Omental fat pad (tissue), 4 donors: Measurements from ENCODE around the gene SUV39H1. TPM values are rescaled to one million over a fixed set of nuclear protein-coding genes. Genes with fewer than 3 reads are reported as not detected.
A peak's percentile ranks its signal among the peaks of the same experiment; 100 is the strongest.

ENCODE experiments used
- ATAC-seq: fragments of 150-250 bp; one replicate; pipeline ENCODE4 v1.9.1; 2016; ENCODE audit warnings: mild to moderate bottlenecking, moderate library complexity; ENCODE audit not compliant: low FRiP score
- DNase-seq: peaks from one replicate; pipeline ENCODE4 v3.0.0-alpha.2; 2019; ENCODE audit warnings: low spot score
- total RNA-seq, 4 donors: library from RNA; depleted of rRNA; stranded (reverse); fragments of >200 nt; gene quantifications; one replicate each; pipeline ENCODE4 v1.1.0, GENCODE V29; 2016
- TF ChIP-seq, protein P1 (sequence below), 3 donors: fragments of 450-650 bp; IDR thresholded peaks; one replicate each; pipeline ENCODE4 v1.5.1; 2016 to 2017; ENCODE audit warnings: antibody characterized with exemption in 3 of 3, mild to moderate bottlenecking in 3 of 3, moderate library complexity in 2 of 3

Gene SUV39H1
- total RNA-seq, 4 donors from 2014 or later = 4.2 to 8.1 (median 5.5) TPM

DNA sequence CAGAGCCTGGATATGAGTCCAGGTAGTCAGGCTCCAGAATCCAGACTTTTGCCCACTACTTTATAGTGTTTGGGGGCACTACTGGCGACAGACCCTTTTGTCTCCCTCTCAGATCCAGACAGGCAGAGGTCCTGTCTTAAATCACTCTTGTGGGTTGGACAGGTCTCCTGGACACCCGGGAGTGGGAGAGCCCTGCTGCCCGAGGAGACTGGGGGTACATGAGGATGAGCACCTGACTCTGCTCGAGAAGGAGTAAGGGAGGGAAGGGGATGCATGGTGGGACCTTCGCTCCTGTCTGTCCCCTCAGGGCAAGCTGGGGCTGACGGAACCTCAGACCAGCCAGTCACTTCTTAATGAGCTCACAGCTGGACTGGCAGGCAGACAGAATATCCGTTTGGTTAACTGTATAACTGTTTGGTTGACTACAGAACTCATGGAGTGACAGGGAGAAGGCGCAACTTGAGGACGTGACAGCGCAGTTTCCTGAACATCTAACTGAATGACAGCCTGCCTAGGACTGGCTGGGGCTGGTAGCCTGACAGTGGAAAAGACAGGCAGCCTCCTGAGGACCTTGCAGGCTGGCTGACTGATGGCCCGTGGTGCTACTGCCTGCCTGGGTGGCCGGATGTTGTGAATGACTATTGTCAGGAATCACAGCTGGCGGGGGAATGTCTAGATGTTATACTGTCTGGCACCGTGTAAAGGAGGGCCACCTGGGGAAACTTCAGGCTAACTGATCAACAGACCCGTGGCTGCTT is 1.6 kb upstream of the SUV39H1 start:
- ATAC-seq (no peak), DNase-seq (no peak)
- TF ChIP-seq, protein P1, sequence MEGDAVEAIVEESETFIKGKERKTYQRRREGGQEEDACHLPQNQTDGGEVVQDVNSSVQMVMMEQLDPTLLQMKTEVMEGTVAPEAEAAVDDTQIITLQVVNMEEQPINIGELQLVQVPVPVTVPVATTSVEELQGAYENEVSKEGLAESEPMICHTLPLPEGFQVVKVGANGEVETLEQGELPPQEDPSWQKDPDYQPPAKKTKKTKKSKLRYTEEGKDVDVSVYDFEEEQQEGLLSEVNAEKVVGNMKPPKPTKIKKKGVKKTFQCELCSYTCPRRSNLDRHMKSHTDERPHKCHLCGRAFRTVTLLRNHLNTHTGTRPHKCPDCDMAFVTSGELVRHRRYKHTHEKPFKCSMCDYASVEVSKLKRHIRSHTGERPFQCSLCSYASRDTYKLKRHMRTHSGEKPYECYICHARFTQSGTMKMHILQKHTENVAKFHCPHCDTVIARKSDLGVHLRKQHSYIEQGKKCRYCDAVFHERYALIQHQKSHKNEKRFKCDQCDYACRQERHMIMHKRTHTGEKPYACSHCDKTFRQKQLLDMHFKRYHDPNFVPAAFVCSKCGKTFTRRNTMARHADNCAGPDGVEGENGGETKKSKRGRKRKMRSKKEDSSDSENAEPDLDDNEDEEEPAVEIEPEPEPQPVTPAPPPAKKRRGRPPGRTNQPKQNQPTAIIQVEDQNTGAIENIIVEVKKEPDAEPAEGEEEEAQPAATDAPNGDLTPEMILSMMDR (IDR thresholded peaks at IDR 0.05) = no peak

DNA sequence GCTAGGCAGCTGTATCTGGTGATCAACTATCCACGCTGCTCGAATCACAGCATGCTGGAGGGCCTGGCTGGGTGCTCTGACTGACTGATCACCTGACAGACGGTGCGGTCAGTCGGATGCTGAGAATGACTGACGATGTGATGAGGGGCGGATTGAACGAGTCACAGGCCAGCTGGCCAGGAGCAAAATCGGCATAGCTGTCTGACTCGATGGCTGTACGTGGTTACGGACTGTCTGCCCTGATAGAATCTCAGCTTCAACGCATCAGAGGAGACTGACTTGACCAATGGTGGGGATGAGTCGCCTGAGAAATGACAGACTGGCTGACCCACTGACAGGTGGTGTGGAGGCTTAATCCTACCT is 1.0 kb upstream of the SUV39H1 start:
- TF ChIP-seq, protein P1 (IDR thresholded peaks at IDR 0.05) = no peak
- no peak for ATAC-seq
- DNase-seq = no peak

DNA sequence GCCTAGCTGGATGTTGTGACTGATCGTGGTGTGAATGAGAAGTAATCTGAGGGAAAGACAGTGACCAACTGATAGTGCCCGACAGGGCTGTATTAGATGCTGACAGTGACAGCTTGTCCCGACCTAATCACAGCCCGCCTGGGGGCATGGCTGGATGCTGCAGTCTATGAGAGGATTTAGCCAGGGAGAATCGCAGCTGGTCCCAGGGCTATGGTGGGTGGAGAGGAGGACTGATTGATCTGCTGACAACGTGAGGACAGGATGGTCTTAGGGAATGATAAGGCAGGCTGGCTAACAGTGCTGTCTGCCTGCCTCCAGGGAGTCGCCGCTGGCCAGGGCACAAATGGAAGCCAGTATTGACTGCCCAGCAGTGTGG is 621 bp upstream of the SUV39H1 start:
- TF ChIP-seq, protein P1 (IDR thresholded peaks at IDR 0.05) = no peak
- ATAC-seq = peak; percentile 17
- no peak for DNase-seq

DNA sequence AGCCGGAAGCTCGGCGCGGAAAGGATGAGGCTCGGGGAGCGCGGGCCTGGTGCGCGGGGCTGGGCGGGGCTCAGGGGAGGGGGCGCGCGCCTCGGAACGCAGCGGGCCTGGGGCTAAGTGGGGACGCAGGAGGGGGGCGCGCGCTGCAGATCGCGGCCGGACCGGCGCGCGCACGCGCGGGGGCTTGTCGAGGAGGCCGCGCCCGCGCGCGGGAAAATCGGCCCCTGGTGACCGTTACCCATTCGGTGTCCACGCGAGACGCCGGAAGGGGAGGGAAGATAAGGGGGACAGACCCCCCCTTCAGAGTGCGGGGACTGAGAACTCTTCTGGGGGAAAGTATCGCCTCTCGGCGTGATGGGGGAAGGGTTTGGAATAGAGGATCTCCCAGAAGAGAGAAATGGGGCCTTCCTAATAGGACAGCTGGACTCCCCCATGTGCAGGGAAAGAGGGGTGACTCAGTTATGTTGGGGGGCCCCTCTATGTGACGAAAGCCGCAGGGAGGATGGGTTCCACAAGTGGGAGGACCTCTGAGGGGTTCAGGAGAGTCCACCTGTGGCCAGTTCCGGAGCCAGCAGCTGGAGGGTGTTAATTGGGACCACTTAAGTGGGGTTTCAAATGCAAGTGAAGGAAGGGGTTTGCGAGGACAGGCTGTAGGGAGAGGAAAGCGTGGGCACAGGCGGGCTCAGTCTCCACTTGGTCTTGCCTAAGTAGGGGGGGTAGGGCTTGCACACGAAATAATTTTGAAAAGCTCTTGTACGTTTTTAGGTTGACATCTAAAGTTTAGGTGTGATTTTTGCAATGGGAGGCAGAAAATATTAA is 584 bp downstream of the SUV39H1 start:
- ATAC-seq = no peak
- DNase-seq = no peak
- TF ChIP-seq, protein P1 (IDR thresholded peaks at IDR 0.05) = no peak

DNA sequence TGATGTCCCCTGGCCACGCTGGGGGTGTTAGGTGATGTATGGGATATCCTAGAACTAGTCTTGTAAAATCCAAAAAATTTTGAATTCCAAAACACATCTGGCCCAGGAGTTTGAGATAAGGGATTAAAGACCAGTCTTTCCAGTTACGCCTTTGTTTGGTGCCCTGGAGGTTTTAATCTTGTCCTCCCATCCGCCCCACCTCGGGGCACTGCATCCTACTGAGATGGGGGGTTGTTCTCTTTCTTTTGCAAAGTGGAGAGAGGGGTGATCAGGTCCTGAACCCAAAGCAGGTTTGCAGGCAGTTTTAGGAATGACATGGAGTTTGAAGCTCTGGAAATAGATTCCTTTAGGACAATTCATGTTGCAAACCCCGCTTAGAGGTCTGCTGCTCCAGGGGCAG is 1.8 kb downstream of the SUV39H1 start:
- TF ChIP-seq, protein P1 (IDR thresholded peaks at IDR 0.05) = no peak
- no peak for ATAC-seq
- DNase-seq = no peak

DNA sequence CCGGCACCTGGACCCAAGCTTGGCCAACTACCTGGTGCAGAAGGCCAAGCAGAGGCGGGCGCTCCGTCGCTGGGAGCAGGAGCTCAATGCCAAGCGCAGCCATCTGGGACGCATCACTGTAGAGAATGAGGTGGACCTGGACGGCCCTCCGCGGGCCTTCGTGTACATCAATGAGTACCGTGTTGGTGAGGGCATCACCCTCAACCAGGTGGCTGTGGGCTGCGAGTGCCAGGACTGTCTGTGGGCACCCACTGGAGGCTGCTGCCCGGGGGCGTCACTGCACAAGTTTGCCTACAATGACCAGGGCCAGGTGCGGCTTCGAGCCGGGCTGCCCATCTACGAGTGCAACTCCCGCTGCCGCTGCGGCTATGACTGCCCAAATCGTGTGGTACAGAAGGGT is 3.7 kb downstream of the SUV39H1 start:
- no peak for ATAC-seq
- DNase-seq = no peak
- TF ChIP-seq, protein P1 (IDR thresholded peaks at IDR 0.05) = no peak
